GM13976 (cell line): ENCODE results near the gene CCDC197.
A peak's percentile ranks its signal among the peaks of the same experiment; 100 is the strongest.

Source experiments
- DNase-seq: peaks from one replicate; pipeline ENCODE4 v3.0.0; 2012; ENCODE audit warnings: low spot score
- in situ Hi-C: fragments of 300-500 bp; cut with MboI; formaldehyde crosslinking; loops from one replicate; pipeline ENCODE4 v1.12.0; 2022; ENCODE audit warnings: low sequenced_read_pairs, mixed read lengths, inconsistent platforms; ENCODE audit not compliant: unreplicated experiment
- TF ChIP-seq, protein P1 (sequence below): IDR thresholded peaks from 2 replicates; pipeline ENCODE4 v1.5.1; 2012; ENCODE audit warnings: borderline replicate concordance, mild to moderate bottlenecking; ENCODE audit not compliant: insufficient read depth; ENCODE audit errors: extremely low read depth, missing control alignments, control extremely low read depth

The CCDC197 gene

DNA sequence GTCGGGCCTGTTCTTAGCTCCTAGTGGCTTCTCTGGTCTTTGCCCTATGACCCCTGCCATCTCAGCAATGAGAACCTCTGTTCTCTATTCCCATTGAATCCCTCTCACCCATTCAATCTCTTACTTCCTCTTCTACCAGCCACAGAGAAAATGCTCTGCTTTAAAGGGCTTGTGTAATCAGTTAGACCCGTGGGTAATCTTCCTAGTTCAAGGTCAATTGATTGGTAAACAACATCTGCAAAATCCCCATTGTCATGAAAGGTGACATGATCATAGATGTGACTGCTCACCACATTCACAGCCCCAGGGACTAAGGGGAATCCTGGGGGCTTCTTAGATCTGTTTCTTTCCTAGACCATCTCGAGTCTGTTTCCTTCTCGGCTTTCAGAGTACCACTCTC, 7.2 kb upstream of the CCDC197 start:
- TF ChIP-seq, protein P1, sequence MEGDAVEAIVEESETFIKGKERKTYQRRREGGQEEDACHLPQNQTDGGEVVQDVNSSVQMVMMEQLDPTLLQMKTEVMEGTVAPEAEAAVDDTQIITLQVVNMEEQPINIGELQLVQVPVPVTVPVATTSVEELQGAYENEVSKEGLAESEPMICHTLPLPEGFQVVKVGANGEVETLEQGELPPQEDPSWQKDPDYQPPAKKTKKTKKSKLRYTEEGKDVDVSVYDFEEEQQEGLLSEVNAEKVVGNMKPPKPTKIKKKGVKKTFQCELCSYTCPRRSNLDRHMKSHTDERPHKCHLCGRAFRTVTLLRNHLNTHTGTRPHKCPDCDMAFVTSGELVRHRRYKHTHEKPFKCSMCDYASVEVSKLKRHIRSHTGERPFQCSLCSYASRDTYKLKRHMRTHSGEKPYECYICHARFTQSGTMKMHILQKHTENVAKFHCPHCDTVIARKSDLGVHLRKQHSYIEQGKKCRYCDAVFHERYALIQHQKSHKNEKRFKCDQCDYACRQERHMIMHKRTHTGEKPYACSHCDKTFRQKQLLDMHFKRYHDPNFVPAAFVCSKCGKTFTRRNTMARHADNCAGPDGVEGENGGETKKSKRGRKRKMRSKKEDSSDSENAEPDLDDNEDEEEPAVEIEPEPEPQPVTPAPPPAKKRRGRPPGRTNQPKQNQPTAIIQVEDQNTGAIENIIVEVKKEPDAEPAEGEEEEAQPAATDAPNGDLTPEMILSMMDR = no peak
- in situ Hi-C loops = loop anchor here (25.0 kb wide), 1 partner anchor 1147 kb away; no protein-coding TSS in a partner anchor
- peak; percentile 69 for DNase-seq

DNA sequence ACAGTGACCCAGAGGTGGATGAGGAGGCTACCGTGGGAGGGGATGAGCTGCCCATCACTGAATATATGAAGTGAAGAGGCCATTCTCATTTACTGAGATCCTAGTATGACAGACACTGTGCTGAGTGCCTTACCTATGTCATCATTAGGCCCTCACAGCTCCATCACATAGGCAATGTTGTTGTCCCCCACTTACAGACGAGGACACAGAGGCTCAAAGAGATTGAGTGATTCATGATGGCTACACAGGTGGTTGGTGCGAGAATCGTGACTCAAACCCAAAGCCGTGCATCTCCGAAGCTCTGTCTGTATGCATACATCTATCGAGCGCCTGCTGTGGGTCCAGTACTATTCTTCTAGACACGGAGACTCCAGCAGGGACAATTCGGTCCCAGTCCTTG, 5.9 kb upstream of the CCDC197 start:
- TF ChIP-seq, protein P1 = no peak
- in situ Hi-C loops = loop anchor here (25.0 kb wide), 1 partner anchor 1146 kb away; no protein-coding TSS in a partner anchor
- no peak for DNase-seq

DNA sequence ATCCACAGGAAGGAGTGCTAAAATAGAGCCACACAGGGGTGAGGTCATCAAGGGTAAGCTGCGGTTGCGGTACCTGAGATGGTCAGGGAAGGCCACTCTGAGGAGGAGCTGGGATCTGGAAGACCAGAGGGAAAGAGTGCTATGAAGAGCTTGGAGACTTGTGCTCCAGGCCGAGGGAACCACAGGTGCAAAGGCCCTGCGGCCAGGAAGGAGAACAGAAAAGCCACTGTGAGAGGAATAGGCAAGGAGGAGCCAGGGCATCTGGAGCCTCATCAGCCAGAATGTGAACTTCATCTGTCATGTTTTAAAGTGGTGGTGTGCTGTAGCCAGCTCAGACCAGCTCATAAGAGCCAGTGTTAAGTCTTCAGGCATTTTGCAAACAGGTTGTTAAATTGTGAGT, 5.5 kb upstream of the CCDC197 start:
- TF ChIP-seq, protein P1 = no peak

DNA sequence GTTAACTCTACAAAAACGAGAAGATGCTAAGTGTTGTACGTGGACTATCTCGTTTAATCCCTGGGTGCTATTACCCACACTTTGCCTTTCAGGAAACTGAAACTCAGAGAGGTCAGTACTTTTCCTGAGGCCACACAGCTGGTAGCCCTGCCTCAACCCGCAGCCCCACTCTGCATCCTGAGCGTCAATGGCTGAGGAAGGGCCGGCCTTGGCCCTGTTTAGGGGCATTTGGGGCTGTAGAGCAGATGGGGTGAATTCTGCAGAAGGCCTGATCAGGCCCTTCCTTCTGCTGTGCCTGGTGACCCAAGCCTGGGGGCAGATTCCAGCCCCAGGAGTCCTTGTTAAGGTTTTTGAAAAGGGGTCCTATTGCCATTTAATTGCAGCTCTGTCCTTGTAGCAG, 3.7 kb upstream of the CCDC197 start:
- in situ Hi-C loops = loop anchor here (25.0 kb wide), 1 partner anchor 1144 kb away; no protein-coding TSS in a partner anchor
- DNase-seq = no peak
- TF ChIP-seq, protein P1 = no peak

More for the DNA sequence above, 5.5 kb upstream of the CCDC197 start:
- in situ Hi-C loops = loop anchor here (25.0 kb wide), 1 partner anchor 1146 kb away; no protein-coding TSS in a partner anchor
- no peak for DNase-seq

DNA sequence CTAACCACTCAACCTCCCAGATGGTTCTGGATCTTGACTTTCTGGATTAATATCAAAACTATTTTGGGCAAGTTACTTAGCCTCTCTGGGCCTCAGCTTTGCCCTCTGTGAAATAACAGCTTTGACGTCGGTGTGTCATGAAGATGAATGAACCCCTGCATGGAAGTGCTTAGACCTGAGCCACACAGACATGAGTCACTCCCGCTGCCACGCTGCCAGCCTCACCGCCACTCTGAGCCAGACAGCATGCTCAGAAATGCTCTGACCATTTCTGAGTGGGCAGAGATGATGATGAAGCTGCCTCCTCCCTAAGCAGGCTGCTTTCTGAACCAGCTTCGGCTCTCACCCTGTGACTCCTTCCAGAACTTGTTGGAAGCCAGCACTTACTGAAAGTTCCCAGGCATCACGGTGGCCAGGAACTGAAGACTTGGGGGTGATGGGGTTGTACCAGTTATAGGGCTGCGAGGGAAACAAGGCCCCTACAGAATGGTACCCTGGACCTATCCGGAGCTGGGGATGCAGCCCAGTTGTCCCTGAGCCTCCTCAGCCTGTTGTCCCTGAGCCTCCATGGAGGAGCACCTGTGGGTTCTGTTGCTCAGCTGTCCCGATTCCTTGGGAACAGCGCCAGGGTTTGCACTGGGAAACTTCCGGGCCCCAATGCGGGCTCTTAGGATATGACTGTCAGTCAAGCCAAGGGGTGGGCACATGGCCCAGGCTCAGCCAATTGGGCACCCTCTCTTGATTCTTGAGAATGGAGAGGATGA, 2.0 kb upstream of the CCDC197 start:
- DNase-seq = no peak
- in situ Hi-C loops = loop anchor here (25.0 kb wide), 1 partner anchor 1142 kb away; no protein-coding TSS in a partner anchor

DNA sequence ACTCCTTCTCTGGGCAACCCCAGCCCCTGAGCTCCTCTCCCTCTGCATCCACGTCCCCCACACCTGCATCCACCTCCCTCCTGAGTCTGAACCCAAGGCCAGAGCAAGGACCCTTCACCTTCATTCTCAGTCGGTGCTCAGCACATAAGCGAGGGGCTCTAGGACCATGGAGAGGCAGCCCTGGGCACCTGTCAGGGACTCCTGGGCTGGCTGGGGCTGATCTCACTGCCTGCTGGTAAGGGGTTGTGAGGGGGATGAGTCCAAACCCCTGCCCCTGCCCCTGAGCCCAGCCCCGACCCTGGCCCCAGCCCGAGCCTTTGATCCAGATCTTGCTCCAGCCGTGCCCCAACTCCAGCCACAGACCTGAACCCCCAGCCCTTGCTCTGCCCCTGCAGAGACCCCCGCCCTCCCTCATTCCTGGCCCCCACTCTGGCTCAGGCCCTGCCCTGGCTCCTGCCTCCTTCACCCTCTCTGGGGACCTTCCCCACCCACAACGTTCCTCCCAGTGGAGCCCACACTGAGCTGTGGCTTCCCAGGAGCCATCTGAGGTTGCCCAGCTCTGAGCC, 888 bp upstream of the CCDC197 start:
- in situ Hi-C loops = loop anchor here (25.0 kb wide), 1 partner anchor 1141 kb away; no protein-coding TSS in a partner anchor
- no peak for DNase-seq
- TF ChIP-seq, protein P1 = no peak

More for the DNA sequence above, 2.0 kb upstream of the CCDC197 start:
- TF ChIP-seq, protein P1 = no peak
